K562 (cell line): ENCODE results near the gene SPRING1. TPM values are rescaled to one million over a fixed set of nuclear protein-coding genes. Genes with fewer than 3 reads are reported as not detected.

ENCODE experiments used
- BCL6 ChIP-seq: fragments of 250-450 bp; sonication (Bioruptor Pico); IDR thresholded peaks from 2 replicates; pipeline ENCODE4 v1.4.0; 2020
- CHD1 ChIP-seq: fragments of 200-600 bp; sonication (generic); IDR thresholded peaks from one replicate; pipeline ENCODE4 v1.6.1; 2012; ENCODE audit warnings: mild to moderate bottlenecking, moderate library complexity, low read length, inconsistent platforms
- ETV5 ChIP-seq: sonication (generic); formaldehyde crosslinking; IDR thresholded peaks from 2 replicates; pipeline ENCODE4 v1.4.0; 2020; ENCODE audit warnings: low read depth, mild to moderate bottlenecking, missing genetic modification reagents
- FOXJ2 ChIP-seq: fragments of 200-800 bp; sonication (Bioruptor generic); IDR thresholded peaks from 2 replicates; pipeline ENCODE4 v1.6.1; 2016; ENCODE audit warnings: missing genetic modification characterization, missing compliant biosample characterization
- GABPB2 ChIP-seq: fragments of 250-450 bp; sonication (Bioruptor Pico); conservative IDR thresholded peaks from 2 replicates; pipeline ENCODE4 v1.5.1; 2021; ENCODE audit warnings: mild to moderate bottlenecking
- KDM5B ChIP-seq: fragments of 200-600 bp; sonication (generic); IDR thresholded peaks from 2 replicates; pipeline ENCODE4 v1.6.1; 2012; ENCODE audit warnings: low read depth, mild to moderate bottlenecking, moderate library complexity, low read length, control low read depth, inconsistent platforms; ENCODE audit not compliant: insufficient replicate concordance
- MED1 ChIP-seq: sonication (generic); formaldehyde crosslinking; IDR thresholded peaks from 2 replicates; pipeline ENCODE4 v1.8.1; 2023; ENCODE audit warnings: missing genetic modification reagents, borderline replicate concordance
- MYNN ChIP-seq, 2 experiments: sonication (generic); formaldehyde crosslinking in 1 of 2; IDR thresholded peaks; 2 replicates each; pipeline versions ENCODE4 v1.5.0 to v1.6.1; 2016 to 2020; ENCODE audit warnings: antibody characterized with exemption in 1 of 2, missing genetic modification reagents in 1 of 2
- NCOA2 ChIP-seq, 2 experiments: fragments of 450-650 bp; IDR thresholded peaks; 2 replicates each; pipeline ENCODE4 v1.6.1; 2018; ENCODE audit warnings: mild to moderate bottlenecking in 2 of 2, moderate library complexity in 1 of 2; ENCODE audit not compliant: partially characterized antibody in 2 of 2
- NCOR1 ChIP-seq: fragments of 450-650 bp; IDR thresholded peaks from 2 replicates; pipeline ENCODE4 v1.6.1; 2016; ENCODE audit warnings: mild to moderate bottlenecking, moderate library complexity
- RAD51 ChIP-seq: fragments of 450-650 bp; IDR thresholded peaks from 2 replicates; pipeline ENCODE4 v1.7.1; 2016; ENCODE audit warnings: low read depth, mild to moderate bottlenecking, borderline replicate concordance
- TEAD4 ChIP-seq, 2 experiments: sonication (generic) in 1 of 2; formaldehyde crosslinking in 1 of 2; IDR thresholded peaks; 2 replicates each; pipeline versions ENCODE4 v1.6.1 to v1.8.0; 2012 to 2022; ENCODE audit warnings: borderline replicate concordance in 1 of 2, inconsistent platforms in 1 of 2, low read length in 1 of 2, mild to moderate bottlenecking in 1 of 2, missing genetic modification reagents in 1 of 2
- ZNF239 ChIP-seq: fragments of 250-450 bp; sonication (Bioruptor Pico); IDR thresholded peaks from 2 replicates; pipeline ENCODE4 v1.4.0; 2020; ENCODE audit warnings: mild to moderate bottlenecking
- ZNF263 ChIP-seq: sonication (generic); formaldehyde crosslinking; IDR thresholded peaks from 2 replicates; pipeline ENCODE4 v1.8.0; 2022; ENCODE audit warnings: mild to moderate bottlenecking, missing genetic modification reagents, borderline replicate concordance
- ZSCAN32 ChIP-seq: fragments of 450-650 bp; formaldehyde crosslinking; IDR thresholded peaks from 2 replicates; pipeline ENCODE4 v1.4.0; 2020; ENCODE audit warnings: mild to moderate bottlenecking, moderate library complexity
- polyA plus RNA-seq, 8 experiments: library from polyadenylated mRNA; depleted of rRNA in 4 of 8; stranded (reverse) in 5 of 8; unstranded in 3 of 8; fragments of >200 nt; fragmentation: Nextera tagmentation in 2 of 8; fragmentation: Illumina TruSeq in 1 of 8; extraction: Ambion mirVana in 2 of 8; extraction: Trizol in 1 of 8; gene quantifications; 2 replicates each; pipeline versions ENCODE4 v1.2.1 to v1.2.3, GENCODE V29; 2011 to 2014; ENCODE audit warnings: inconsistent platforms in 1 of 8, missing spikeins in 1 of 8
- total RNA-seq, 7 experiments: library from RNA; depleted of rRNA in 6 of 7; stranded (reverse); fragments of >200 nt in 6 of 7; fragmentation: Illumina TruSeq in 2 of 7; extraction: Trizol in 2 of 7; gene quantifications; 2 replicates each; pipeline versions ENCODE4 v1.2.1 to v1.2.3, GENCODE V29; 2011 to 2021; ENCODE audit warnings: low replicate concordance in 1 of 7
- TF ChIP-seq, protein P1 (sequence below): sonication (generic); formaldehyde crosslinking; IDR thresholded peaks from 2 replicates; pipeline ENCODE4 v1.8.1; 2022; ENCODE audit warnings: missing genetic modification reagents
- TF ChIP-seq, protein P2 (sequence below): fragments of 450-650 bp; formaldehyde crosslinking; conservative IDR thresholded peaks from 2 replicates; pipeline ENCODE4 v1.4.0; 2022; ENCODE audit warnings: mild to moderate bottlenecking, missing genetic modification characterization
- TF ChIP-seq, protein P3 (sequence below): IDR thresholded peaks from 3 replicates; pipeline ENCODE4 v1.6.1; 2011; ENCODE audit warnings: borderline replicate concordance, mild to moderate bottlenecking; ENCODE audit not compliant: insufficient read length, insufficient read depth
- TF ChIP-seq, protein P4 (sequence below): fragments of 250-450 bp; sonication (Bioruptor Pico); IDR thresholded peaks from 2 replicates; pipeline ENCODE4 v1.5.0; 2021; ENCODE audit warnings: mild to moderate bottlenecking, moderate library complexity

SPRING1 gene
- total and polyA plus RNA-seq, 9 of the 15 experiments (the other 6 are each of a cell fraction or from before 2014, with no cell fraction given): 1.1 to 20.0 (median 8.0) TPM

DNA sequence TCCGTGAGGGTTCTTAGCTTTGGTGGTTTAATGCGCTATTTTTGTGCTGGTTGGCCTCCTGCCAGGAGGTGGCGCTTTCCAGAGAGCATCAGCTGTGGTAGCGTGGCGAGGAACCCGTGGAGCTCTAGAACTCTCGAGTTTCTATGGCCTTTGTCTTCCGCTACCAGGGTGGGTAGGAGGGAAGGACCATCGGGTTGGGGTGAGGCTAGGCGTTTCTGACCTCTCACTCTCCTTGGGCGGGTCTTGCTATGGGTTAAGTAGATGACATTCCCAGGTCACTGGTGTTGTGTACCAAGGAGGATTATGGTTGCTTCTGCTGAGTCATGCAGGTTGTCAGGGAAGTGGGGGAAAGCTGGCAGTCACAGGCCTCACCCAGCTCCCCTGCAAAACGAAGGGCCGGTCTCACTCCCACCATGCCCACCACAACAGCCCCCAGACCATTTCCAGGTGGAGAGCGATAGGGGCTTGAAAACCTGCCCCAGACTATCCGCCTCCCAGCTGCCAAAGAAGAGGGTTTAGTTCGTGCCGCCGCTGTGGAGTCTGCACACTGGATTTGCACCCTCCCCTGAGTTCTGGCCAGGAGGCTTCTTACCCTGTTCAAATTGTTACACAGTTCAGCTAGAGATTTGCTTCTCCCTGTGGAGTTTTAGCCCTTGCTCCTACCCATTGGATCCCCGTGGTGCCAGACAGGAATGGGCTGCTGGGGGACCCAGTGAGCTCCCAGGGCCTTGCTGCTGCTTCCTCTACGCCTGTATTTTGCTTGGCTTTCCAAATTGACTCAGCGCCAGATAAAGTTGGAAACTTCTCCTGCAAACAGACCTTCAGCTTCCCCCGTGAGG lies 22.1 kb upstream of the SPRING1 start (continued):
- TF ChIP-seq, protein P1, sequence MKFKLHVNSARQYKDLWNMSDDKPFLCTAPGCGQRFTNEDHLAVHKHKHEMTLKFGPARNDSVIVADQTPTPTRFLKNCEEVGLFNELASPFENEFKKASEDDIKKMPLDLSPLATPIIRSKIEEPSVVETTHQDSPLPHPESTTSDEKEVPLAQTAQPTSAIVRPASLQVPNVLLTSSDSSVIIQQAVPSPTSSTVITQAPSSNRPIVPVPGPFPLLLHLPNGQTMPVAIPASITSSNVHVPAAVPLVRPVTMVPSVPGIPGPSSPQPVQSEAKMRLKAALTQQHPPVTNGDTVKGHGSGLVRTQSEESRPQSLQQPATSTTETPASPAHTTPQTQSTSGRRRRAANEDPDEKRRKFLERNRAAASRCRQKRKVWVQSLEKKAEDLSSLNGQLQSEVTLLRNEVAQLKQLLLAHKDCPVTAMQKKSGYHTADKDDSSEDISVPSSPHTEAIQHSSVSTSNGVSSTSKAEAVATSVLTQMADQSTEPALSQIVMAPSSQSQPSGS: no peak
- TF ChIP-seq TEAD4 (IDR thresholded peaks at IDR 0.05; ENCODE audit: low read length): no peak
- no peak for TF ChIP-seq TEAD4 (CRISPR knock-in tag; IDR thresholded peaks at IDR 0.05; ENCODE audit: borderline replicate concordance)
- no peak for TF ChIP-seq RAD51
- TF ChIP-seq ETV5 (CRISPR knock-in tag): 0 out of 2 replicates have a peak, but pooled peaks have one; percentile 42
- TF ChIP-seq, protein P2, sequence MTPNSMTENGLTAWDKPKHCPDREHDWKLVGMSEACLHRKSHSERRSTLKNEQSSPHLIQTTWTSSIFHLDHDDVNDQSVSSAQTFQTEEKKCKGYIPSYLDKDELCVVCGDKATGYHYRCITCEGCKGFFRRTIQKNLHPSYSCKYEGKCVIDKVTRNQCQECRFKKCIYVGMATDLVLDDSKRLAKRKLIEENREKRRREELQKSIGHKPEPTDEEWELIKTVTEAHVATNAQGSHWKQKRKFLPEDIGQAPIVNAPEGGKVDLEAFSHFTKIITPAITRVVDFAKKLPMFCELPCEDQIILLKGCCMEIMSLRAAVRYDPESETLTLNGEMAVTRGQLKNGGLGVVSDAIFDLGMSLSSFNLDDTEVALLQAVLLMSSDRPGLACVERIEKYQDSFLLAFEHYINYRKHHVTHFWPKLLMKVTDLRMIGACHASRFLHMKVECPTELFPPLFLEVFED: no peak
- TF ChIP-seq CHD1: no peak
- TF ChIP-seq FOXJ2: no peak
- TF ChIP-seq MED1 (CRISPR knock-in tag): no peak
- TF ChIP-seq, protein P3, sequence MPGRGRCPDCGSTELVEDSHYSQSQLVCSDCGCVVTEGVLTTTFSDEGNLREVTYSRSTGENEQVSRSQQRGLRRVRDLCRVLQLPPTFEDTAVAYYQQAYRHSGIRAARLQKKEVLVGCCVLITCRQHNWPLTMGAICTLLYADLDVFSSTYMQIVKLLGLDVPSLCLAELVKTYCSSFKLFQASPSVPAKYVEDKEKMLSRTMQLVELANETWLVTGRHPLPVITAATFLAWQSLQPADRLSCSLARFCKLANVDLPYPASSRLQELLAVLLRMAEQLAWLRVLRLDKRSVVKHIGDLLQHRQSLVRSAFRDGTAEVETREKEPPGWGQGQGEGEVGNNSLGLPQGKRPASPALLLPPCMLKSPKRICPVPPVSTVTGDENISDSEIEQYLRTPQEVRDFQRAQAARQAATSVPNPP: no peak
- no peak for TF ChIP-seq ZSCAN32 (CRISPR knock-in tag)
- no peak for TF ChIP-seq NCOA2 (IDR thresholded peaks at IDR 0.05; ENCODE audit: partially characterized antibody in 2 of 2)
- no peak for TF ChIP-seq MYNN (IDR thresholded peaks at IDR 0.05)
- TF ChIP-seq MYNN (CRISPR knock-in tag; IDR thresholded peaks at IDR 0.05): no peak
- TF ChIP-seq KDM5B: no peak
- TF ChIP-seq, protein P4, sequence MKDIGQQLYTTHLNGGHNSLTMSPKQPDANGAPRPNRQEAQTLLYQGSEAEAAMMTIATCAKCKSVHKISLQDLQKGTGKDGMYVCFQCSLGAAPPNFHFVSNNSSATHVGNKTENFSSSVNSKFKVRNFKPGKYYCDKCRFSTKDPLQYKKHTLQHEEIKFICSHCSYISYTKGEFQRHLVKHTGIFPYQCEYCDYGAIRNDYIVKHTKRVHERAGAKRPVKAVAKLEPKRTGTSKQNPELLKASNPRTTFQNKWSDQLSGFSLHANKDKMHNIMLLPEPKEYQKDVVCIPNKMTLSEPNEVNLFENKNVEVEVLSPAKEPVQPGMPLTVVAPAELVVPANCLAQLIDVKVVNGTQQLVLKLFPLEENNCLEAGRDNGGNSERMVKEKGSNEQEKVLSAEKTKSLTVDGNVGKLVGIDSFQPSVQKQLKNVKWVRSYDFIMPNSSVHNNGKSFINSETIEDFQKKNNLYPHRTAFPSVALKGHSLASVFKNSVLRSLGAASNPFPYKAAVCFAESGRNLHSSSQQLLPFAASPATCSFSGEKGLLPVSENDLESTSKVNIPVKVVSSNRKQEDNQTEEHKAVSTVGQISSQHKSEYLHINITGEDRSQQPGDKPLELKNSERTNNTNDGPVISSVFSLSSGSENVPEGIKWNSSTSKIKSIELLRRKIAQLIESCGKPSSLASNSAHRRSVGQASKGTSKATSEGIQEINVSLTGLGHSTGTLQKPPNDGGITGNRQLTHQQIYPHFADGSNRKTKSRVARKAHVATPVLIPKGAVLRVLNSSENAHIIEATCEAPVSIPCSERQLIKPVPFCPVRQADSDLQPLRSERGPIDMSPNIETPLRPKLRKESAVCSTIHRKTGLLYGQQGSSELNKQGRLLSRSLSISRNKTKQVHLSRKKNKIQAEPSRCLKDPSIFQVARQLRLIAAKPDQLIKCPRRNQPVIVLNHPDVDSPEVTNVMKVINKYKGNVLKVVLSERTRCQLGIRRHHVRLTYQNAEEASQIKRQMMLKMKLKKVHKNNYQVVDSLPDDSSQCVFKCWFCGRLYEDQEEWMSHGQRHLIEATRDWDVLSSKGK (CRISPR knock-in tag): no peak
- peak; percentile 6; the same call in 1 of the 2 replicates for TF ChIP-seq NCOR1
- TF ChIP-seq ZNF263 (CRISPR knock-in tag): no peak
- TF ChIP-seq BCL6 (CRISPR knock-in tag): no peak
- no peak for TF ChIP-seq GABPB2 (CRISPR knock-in tag)
- no peak for TF ChIP-seq ZNF239 (CRISPR knock-in tag)
